Right atrium auricular region (tissue), 2 donors: ENCODE data around the gene SIGLEC1. TPM values are rescaled to one million over a fixed set of nuclear protein-coding genes. Genes with fewer than 3 reads are reported as not detected.

ENCODE experiments used
- DNase-seq: peaks from one replicate; pipeline ENCODE4 v3.0.0-alpha.2; 2019; ENCODE audit warnings: low spot score
- H3K27ac ChIP-seq, 2 donors: fragments of 200-600 bp; sonication (generic); 1 replicate in 1 of 2; 2 replicates in 1 of 2; pipeline ENCODE4 v1.5.1; 2016 to 2019
- H3K27me3 ChIP-seq, 2 donors: fragments of 200-600 bp; sonication (generic); one replicate each; pipeline versions ENCODE4 v1.5.1 to v1.6.0; 2017 to 2019
- H3K36me3 ChIP-seq: fragments of 200-600 bp; sonication (generic); one replicate; pipeline ENCODE4 v1.5.1; 2016
- H3K4me1 ChIP-seq, 2 donors: fragments of 200-600 bp; sonication (generic); one replicate each; pipeline versions ENCODE4 v1.5.1 to v1.6.0; 2017 to 2019
- H3K4me3 ChIP-seq, 2 donors: fragments of 200-600 bp; sonication (generic); 1 replicate in 1 of 2; 2 replicates in 1 of 2; pipeline ENCODE4 v1.5.1; 2017 to 2019; ENCODE audit warnings: mild to moderate bottlenecking in 1 of 2, moderate library complexity in 1 of 2
- H3K9me3 ChIP-seq, 2 donors: fragments of 200-600 bp; sonication (generic); one replicate each; pipeline ENCODE4 v1.5.1; 2019
- CTCF ChIP-seq, 2 donors: fragments of 200-600 bp; sonication (generic); IDR thresholded peaks; one replicate each; pipeline ENCODE4 v1.5.1; 2019; ENCODE audit warnings: antibody characterized with exemption in 2 of 2
- total RNA-seq, 2 donors: library from RNA; depleted of rRNA; stranded (reverse); fragments of >200 nt; gene quantifications; one replicate each; pipeline ENCODE4 v1.1.0, GENCODE V29; 2016

The SIGLEC1 gene
- total RNA-seq, 2 donors from 2014 or later, result 3.2 to 3.9 TPM

GRCh38 chr20:3679749-3680700 lies 32.4 kb downstream of the SIGLEC1 start:
- H3K27ac ChIP-seq, result peak overlapping the region; percentile 78 to 85
- TF ChIP-seq CTCF (IDR thresholded peaks at IDR 0.05), result no peak
- no peaks in the 10 kb centered on the region for H3K9me3 ChIP-seq
- peaks cover 0 to 3% of the 10 kb centered on the region in 2 donors for H3K27me3 ChIP-seq
- no peaks in the 10 kb centered on the region for H3K36me3 ChIP-seq
- peak overlapping the region; percentile 48 to 61 for H3K4me3 ChIP-seq
- DNase-seq, result peak; percentile 76
- peaks cover 0 to 48% of the 10 kb centered on the region in 2 donors for H3K4me1 ChIP-seq

- no peaks in the 10 kb centered on the region for H3K9me3 ChIP-seq
- H3K4me1 ChIP-seq, result peaks cover 0 to 48% of the 10 kb centered on the region in 2 donors
- H3K36me3 ChIP-seq, result no peaks in the 10 kb centered on the region
- no peak for DNase-seq
- peak overlapping the region; percentile 78 to 85 for H3K27ac ChIP-seq
- peaks cover 0 to 3% of the 10 kb centered on the region in 2 donors for H3K27me3 ChIP-seq
- H3K4me3 ChIP-seq, result no peak overlapping the region
- no peak for TF ChIP-seq CTCF (IDR thresholded peaks at IDR 0.05)
These were observed 33.3 kb downstream of the SIGLEC1 start for GRCh38 chr20:3678856-3679720.

GRCh38 chr20:3678198-3678597 lies 34.2 kb downstream of the SIGLEC1 start:
- TF ChIP-seq CTCF (IDR thresholded peaks at IDR 0.05), result no peak
- H3K4me1 ChIP-seq, result peaks cover 0 to 48% of the 10 kb centered on the region in 2 donors

GRCh38 chr20:3677733-3678132 lies 34.7 kb downstream of the SIGLEC1 start:
- Histone ChIP-seq H3K9me3 (no peaks in the 10 kb centered on the region), H3K27me3 (peaks cover 0 to 3% of the 10 kb centered on the region in 2 donors), H3K4me3 (no peak overlapping the region), H3K4me1 (peaks cover 0 to 49% of the 10 kb centered on the region in 2 donors), H3K36me3 (no peaks in the 10 kb centered on the region), H3K27ac (peak overlapping the region; percentile 38 to 44)
- DNase-seq, result no peak
- no peak for TF ChIP-seq CTCF (IDR thresholded peaks at IDR 0.05)

More at GRCh38 chr20:3678198-3678597, 34.2 kb downstream of the SIGLEC1 start:
- no peaks in the 10 kb centered on the region for H3K9me3 ChIP-seq
- H3K36me3 ChIP-seq, result no peaks in the 10 kb centered on the region
- no peak overlapping the region for H3K4me3 ChIP-seq
- peak overlapping the region; percentile 38 to 44 for H3K27ac ChIP-seq
- no peak for DNase-seq
- H3K27me3 ChIP-seq, result peaks cover 0 to 3% of the 10 kb centered on the region in 2 donors

- no peak for TF ChIP-seq CTCF (IDR thresholded peaks at IDR 0.05)
- Histone ChIP-seq H3K9me3 (no peaks in the 10 kb centered on the region), H3K4me3 (no peak overlapping the region), H3K27me3 (no peaks in the 10 kb centered on the region), H3K36me3 (no peaks in the 10 kb centered on the region), H3K27ac (no peak overlapping the region), H3K4me1 (peaks cover 0 to 31% of the 10 kb centered on the region in 2 donors)
- DNase-seq, result no peak
These were observed 37.2 kb downstream of the SIGLEC1 start for GRCh38 chr20:3674995-3675900.
